H9 (cell line): ENCODE results near the gene MYMK. TPM values are rescaled to one million over a fixed set of nuclear protein-coding genes. Genes with fewer than 3 reads are reported as not detected.

Experiments used
- DNase-seq: peaks from one replicate; pipeline ENCODE4 v3.0.0-alpha.2; 2017
- H2AFZ ChIP-seq: one replicate; pipeline ENCODE4 v1.6.1; 2013; ENCODE audit warnings: mild to moderate bottlenecking, low read length, control low read depth, moderate library complexity
- H2AK5ac ChIP-seq: 2 replicates; pipeline ENCODE4 v1.6.1; 2013; ENCODE audit warnings: low read length, control low read depth, mixed read lengths; ENCODE audit not compliant: insufficient read length
- H2BK120ac ChIP-seq: one replicate; pipeline ENCODE4 v1.6.1; 2013; ENCODE audit warnings: low read depth, mild to moderate bottlenecking, low read length, control low read depth, inconsistent platforms; ENCODE audit not compliant: poor library complexity, severe bottlenecking
- H2BK12ac ChIP-seq: 2 replicates; pipeline ENCODE4 v1.6.1; 2013; ENCODE audit warnings: low read length, control low read depth, mixed read lengths, low read depth; ENCODE audit not compliant: insufficient read length
- H2BK15ac ChIP-seq: 2 replicates; pipeline ENCODE4 v1.6.1; 2013; ENCODE audit warnings: low read depth, low read length, control low read depth
- H2BK20ac ChIP-seq: one replicate; pipeline ENCODE4 v1.6.1; 2013; ENCODE audit warnings: low read depth, mild to moderate bottlenecking, low read length, control low read depth, inconsistent platforms; ENCODE audit not compliant: poor library complexity, severe bottlenecking
- H2BK5ac ChIP-seq: 2 replicates; pipeline ENCODE4 v1.6.1; 2013; ENCODE audit warnings: low read length, control low read depth, mixed read lengths; ENCODE audit not compliant: insufficient read length
- H3K14ac ChIP-seq: 2 replicates; pipeline ENCODE4 v1.6.1; 2013; ENCODE audit warnings: low read length, control low read depth; ENCODE audit not compliant: insufficient read depth
- H3K18ac ChIP-seq: 2 replicates; pipeline ENCODE4 v1.6.1; 2013; ENCODE audit warnings: low read depth, mild to moderate bottlenecking, mixed read lengths, low read length, control low read depth; ENCODE audit not compliant: insufficient read length
- H3K23ac ChIP-seq: 2 replicates; pipeline ENCODE4 v1.6.1; 2013; ENCODE audit warnings: low read length, control low read depth, mixed read lengths, low read depth; ENCODE audit not compliant: insufficient read length
- H3K23me2 ChIP-seq: 2 replicates; pipeline ENCODE4 v1.6.1; 2013; ENCODE audit warnings: low read depth, mild to moderate bottlenecking, mixed read lengths, low read length, control low read depth; ENCODE audit not compliant: insufficient read length, poor library complexity, severe bottlenecking
- H3K27ac ChIP-seq: 2 replicates; pipeline ENCODE4 v1.5.1; 2013; ENCODE audit warnings: low read length, control low read depth, mixed read lengths, low read depth; ENCODE audit not compliant: insufficient read length
- H3K27me3 ChIP-seq: 2 replicates; pipeline ENCODE4 v1.6.1; 2013; ENCODE audit warnings: low read length, control low read depth, inconsistent platforms; ENCODE audit not compliant: insufficient read depth
- H3K4ac ChIP-seq: 2 replicates; pipeline ENCODE4 v1.6.1; 2013; ENCODE audit warnings: low read depth, mild to moderate bottlenecking, control low read depth, inconsistent platforms, low read length, moderate library complexity
- H3K4me1 ChIP-seq: 2 replicates; pipeline ENCODE4 v1.6.1; 2013; ENCODE audit warnings: low read length, control low read depth, inconsistent platforms; ENCODE audit not compliant: insufficient read depth
- H3K4me2 ChIP-seq: 2 replicates; pipeline ENCODE4 v1.6.1; 2013; ENCODE audit warnings: low read length, control low read depth, mixed read lengths; ENCODE audit not compliant: insufficient read length, insufficient read depth
- H3K56ac ChIP-seq: 2 replicates; pipeline ENCODE4 v1.6.1; 2013; ENCODE audit warnings: low read depth, mild to moderate bottlenecking, mixed read lengths, low read length, control low read depth; ENCODE audit not compliant: insufficient read length
- H3K79me1 ChIP-seq: 2 replicates; pipeline ENCODE4 v1.6.1; 2013; ENCODE audit warnings: low read depth, mild to moderate bottlenecking, moderate library complexity, low read length, control low read depth, inconsistent platforms; ENCODE audit not compliant: insufficient read depth, poor library complexity, severe bottlenecking
- H3K79me2 ChIP-seq: 2 replicates; pipeline ENCODE4 v1.6.1; 2013; ENCODE audit warnings: low read length, control low read depth, inconsistent platforms; ENCODE audit not compliant: insufficient read depth
- H3K9ac ChIP-seq: 2 replicates; pipeline ENCODE4 v1.6.1; 2013; ENCODE audit warnings: low read length, control low read depth, mixed read lengths; ENCODE audit not compliant: insufficient read length; ENCODE audit errors: extremely low read depth
- H3K9me3 ChIP-seq: one replicate; pipeline ENCODE4 v1.6.1; 2013; ENCODE audit warnings: low read depth, low read length, inconsistent platforms; ENCODE audit not compliant: control insufficient read depth
- H3T11ph ChIP-seq: one replicate; pipeline ENCODE4 v1.6.1; 2013; ENCODE audit warnings: mild to moderate bottlenecking, low read length, control low read depth, inconsistent platforms
- H4K20me1 ChIP-seq: one replicate; pipeline ENCODE4 v1.6.1; 2013; ENCODE audit not compliant: control insufficient read depth, insufficient read length, insufficient read depth
- H4K5ac ChIP-seq: 2 replicates; pipeline ENCODE4 v1.6.1; 2013; ENCODE audit warnings: low read depth, mild to moderate bottlenecking, mixed read lengths, low read length, control low read depth; ENCODE audit not compliant: insufficient read length
- H4K8ac ChIP-seq: replicated peaks from 2 replicates; pipeline ENCODE4 v1.6.1; 2013; ENCODE audit warnings: low read length, control low read depth, mixed read lengths, low read depth; ENCODE audit not compliant: insufficient read length
- H4K91ac ChIP-seq: 2 replicates; pipeline ENCODE4 v1.6.1; 2013; ENCODE audit warnings: low read depth, mild to moderate bottlenecking, moderate library complexity, mixed read lengths, low read length, control low read depth; ENCODE audit not compliant: insufficient read length
- H3K27ac Mint-ChIP-seq, 3 experiments: 2 replicates in 2 of 3; 3 replicates in 1 of 3; pipeline ENCODE4 v1.8.0; 2020 to 2021; ENCODE audit warnings: mixed read lengths in 3 of 3, mild to moderate bottlenecking in 1 of 3, moderate library complexity in 1 of 3
- H3K27me3 Mint-ChIP-seq: 2 replicates; pipeline ENCODE4 v1.8.0; 2021; ENCODE audit warnings: low read depth, mild to moderate bottlenecking, moderate library complexity, mixed read lengths
- H3K36me3 Mint-ChIP-seq, 3 experiments: 2 replicates in 2 of 3; 3 replicates in 1 of 3; pipeline ENCODE4 v1.8.0; 2020 to 2021; ENCODE audit warnings: low read depth in 3 of 3, mixed read lengths in 3 of 3; ENCODE audit not compliant: insufficient read depth in 1 of 3
- H3K4me1 Mint-ChIP-seq, 2 experiments: 2 replicates each; pipeline ENCODE4 v1.8.0; 2020; ENCODE audit warnings: mixed read lengths in 2 of 2
- H3K4me3 Mint-ChIP-seq, 2 experiments: 2 replicates in 1 of 2; 3 replicates in 1 of 2; pipeline ENCODE4 v1.8.0; 2020 to 2021; ENCODE audit warnings: mild to moderate bottlenecking in 2 of 2, mixed read lengths in 2 of 2, moderate library complexity in 1 of 2
- H3K9me3 Mint-ChIP-seq, 2 experiments: 2 replicates in 1 of 2; 3 replicates in 1 of 2; pipeline ENCODE4 v1.8.0; 2020; ENCODE audit warnings: mild to moderate bottlenecking in 2 of 2, mixed read lengths in 2 of 2, moderate library complexity in 1 of 2
- CTCF ChIP-seq: fragments of 200-600 bp; sonication (generic); conservative IDR thresholded peaks from 3 replicates; pipeline ENCODE4 v1.8.0; 2021; ENCODE audit warnings: antibody characterized with exemption, mild to moderate bottlenecking
- WGBS: extraction: QIAGEN DNeasy Blood & Tissue Kit; methylation state at CpG from one replicate; pipeline ENCODE4 v1.1.7; 2013; ENCODE audit warnings: missing lambda C conversion rate, low lambda C conversion rate, mixed read lengths; ENCODE audit not compliant: insufficient read length; ENCODE audit errors: extremely low coverage; 5-methylcytosine and 5-hydroxymethylcytosine counted together
- total RNA-seq: library from RNA; stranded (reverse); gene quantifications from 2 replicates; pipeline ENCODE4 v1.2.1, GENCODE V29; 2021

Gene MYMK
- total RNA-seq, 1 experiment from 2014 or later, result not detected

DNA sequence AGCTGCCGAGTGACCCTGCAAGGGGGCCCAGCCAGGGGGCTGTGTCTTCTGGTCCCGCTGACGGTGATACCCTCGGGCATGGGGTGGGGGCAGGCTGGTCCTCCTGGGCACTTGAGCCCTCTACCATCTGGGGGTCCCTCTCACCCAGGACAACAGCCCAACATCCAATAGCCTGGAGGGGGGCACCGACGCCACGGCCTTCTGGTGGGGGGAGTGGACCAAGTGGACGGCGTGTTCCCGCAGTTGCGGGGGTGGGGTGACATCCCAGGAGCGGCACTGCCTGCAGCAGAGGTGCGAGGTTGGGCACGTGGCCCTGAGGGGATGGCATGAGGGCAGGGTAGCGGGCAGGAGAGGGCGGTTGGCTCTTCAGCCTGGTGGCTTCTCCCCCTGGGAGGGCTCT lies 12.5 kb upstream of the MYMK start:
- no peaks in the 10 kb centered on the region for H4K20me1 ChIP-seq
- TF ChIP-seq CTCF, result no peak
- no peak overlapping the region for H3K4me3 Mint-ChIP-seq
- H2BK20ac ChIP-seq, result no peak overlapping the region
- H4K8ac ChIP-seq, result no peak overlapping the region
- H3K27ac Mint-ChIP-seq, result no peak overlapping the region
- H3K56ac ChIP-seq, result no peak overlapping the region
- no peak overlapping the region for H4K5ac ChIP-seq
- H2BK120ac ChIP-seq, result no peak overlapping the region
- no peak overlapping the region for H3K27ac ChIP-seq
- H3K4me1 ChIP-seq, result peaks cover 7% of the 10 kb centered on the region; the same call in 1 of the 2 replicates
- H2BK5ac ChIP-seq, result no peak overlapping the region
- no peak overlapping the region for H3K18ac ChIP-seq
- H3K79me2 ChIP-seq, result no peaks in the 10 kb centered on the region
- H2AFZ ChIP-seq, result no peak overlapping the region
- H3K23ac ChIP-seq, result no peak overlapping the region
- H3K36me3 Mint-ChIP-seq, result no peaks in the 10 kb centered on the region
- no peak overlapping the region for H3K14ac ChIP-seq
- H3K27me3 Mint-ChIP-seq, result peaks cover 23% of the 10 kb centered on the region
- H3K23me2 ChIP-seq, result peaks cover 9% of the 10 kb centered on the region
- H3K4me1 Mint-ChIP-seq, result peaks cover 24 to 43% of the 10 kb centered on the region in 2 experiments
- H2AK5ac ChIP-seq, result no peak overlapping the region
- H3K9me3 ChIP-seq, result no peaks in the 10 kb centered on the region
- DNase-seq, result no peak
- H3T11ph ChIP-seq, result no peak overlapping the region
- H2BK15ac ChIP-seq, result no peak overlapping the region
- H3K4ac ChIP-seq, result no peak overlapping the region
- no peaks in the 10 kb centered on the region; the same call in 1 of the 2 replicates for H3K27me3 ChIP-seq
- no peaks in the 10 kb centered on the region for H3K9me3 Mint-ChIP-seq
- H3K4me2 ChIP-seq, result no peak overlapping the region
- no peak overlapping the region for H2BK12ac ChIP-seq
- H3K9ac ChIP-seq, result no peak overlapping the region
- H4K91ac ChIP-seq, result no peak overlapping the region
- WGBS, result no CpG with 5 or more reads among the region's 16 CpGs
- no peaks in the 10 kb centered on the region for H3K79me1 ChIP-seq
